NCI-H1048 (cell line): ENCODE data around the gene NCOA7.
"Not testable (repeated sequence)": the region's sequence is repeated elsewhere in the genome, so short reads cannot be mapped to it uniquely, and the experiment has no call there.

ENCODE experiments used
- DNase-seq: peaks from one replicate; lab custom pipeline; 2025; lab: John Stamatoyannopoulos, UW

Gene NCOA7

GRCh38 chr6:125950293-125950692 is 159.5 kb downstream of the NCOA7 start:
- DNase-seq, result no peak

GRCh38 chr6:125950716-125951115 is 160.0 kb downstream of the NCOA7 start:
- not testable (repeated sequence) for DNase-seq

- no peak for DNase-seq
Measured at GRCh38 chr6:125951323-125951722, 160.6 kb downstream of the NCOA7 start.

- no peak for DNase-seq
Measured at GRCh38 chr6:125952764-125953501, 162.2 kb downstream of the NCOA7 start.

GRCh38 chr6:125953502-125953875 is 162.7 kb downstream of the NCOA7 start:
- no peak for DNase-seq

- no peak for DNase-seq
Measured at GRCh38 chr6:125954735-125955339, 164.1 kb downstream of the NCOA7 start.

- DNase-seq, result no peak
Measured at GRCh38 chr6:125955973-125956372, 165.2 kb downstream of the NCOA7 start.

- peak; percentile 98 for DNase-seq
Measured at GRCh38 chr6:125956506-125957390, 166.0 kb downstream of the NCOA7 start, which contains the start of gene HINT3. Gene HINT3 (plus strand): TSS chr6:125956770. CDS start chr6:125956978, 208 bp downstream.

- no peak for DNase-seq
Measured at GRCh38 chr6:125957391-125957693, 166.6 kb downstream of the NCOA7 start.

GRCh38 chr6:125957845-125958244 is 167.1 kb downstream of the NCOA7 start:
- DNase-seq, result no peak

- no peak for DNase-seq
Measured at GRCh38 chr6:125959041-125959440, 168.3 kb downstream of the NCOA7 start.

- DNase-seq, result no peak
Measured at GRCh38 chr6:125961117-125961516, 170.4 kb downstream of the NCOA7 start.

- DNase-seq, result no peak
Measured at GRCh38 chr6:125962900-125963497, 172.2 kb downstream of the NCOA7 start.

- DNase-seq, result no peak
Measured at GRCh38 chr6:125963817-125964216, 173.1 kb downstream of the NCOA7 start.

- DNase-seq, result no peak
Measured at GRCh38 chr6:125966569-125966968, 175.8 kb downstream of the NCOA7 start.

- no peak for DNase-seq
Measured at GRCh38 chr6:125968493-125968892, 177.7 kb downstream of the NCOA7 start.

- DNase-seq, result no peak
Measured at GRCh38 chr6:125970760-125971159, 180.0 kb downstream of the NCOA7 start.

GRCh38 chr6:125972478-125972877 is 181.7 kb downstream of the NCOA7 start:
- not testable (repeated sequence) for DNase-seq

- no peak for DNase-seq
Measured at GRCh38 chr6:125974214-125974866, 183.6 kb downstream of the NCOA7 start.

- no peak for DNase-seq
Measured at GRCh38 chr6:125979101-125979500, 188.3 kb downstream of the NCOA7 start.
